NCI-H2227 (cell line): ENCODE measurements around the gene MAT1A.
"Not testable (repeated sequence)": the region's sequence is repeated elsewhere in the genome, so short reads cannot be mapped to it uniquely, and the experiment has no call there.

ENCODE experiments used
- DNase-seq: peaks from one replicate; lab custom pipeline; 2025; ENCODE audit not compliant: unreplicated experiment; lab: John Stamatoyannopoulos, UW

The MAT1A gene

GRCh38 chr10:80233871-80234270 lies 55.6 kb downstream of the MAT1A start:
- not testable (repeated sequence) for DNase-seq

- DNase-seq = not testable (repeated sequence)
Measured at GRCh38 chr10:80226723-80227122, 62.7 kb downstream of the MAT1A start.

- not testable (repeated sequence) for DNase-seq
Measured at GRCh38 chr10:80223031-80223419, 66.4 kb downstream of the MAT1A start.
